Activated CD4-positive, CD25-positive, alpha-beta regulatory T cell treated with anti-CD3 and anti-CD28 coated beads, Interleukin-2, amount 50 U/mL, for 72 hours (primary cell): ENCODE data around the gene MYBPC1.
"Not testable (repeated sequence)": the region's sequence is repeated elsewhere in the genome, so short reads cannot be mapped to it uniquely, and the experiment has no call there.

Experiments
- DNase-seq: peaks from one replicate; pipeline ENCODE4 v3.0.0; 2021

The MYBPC1 gene

DNA sequence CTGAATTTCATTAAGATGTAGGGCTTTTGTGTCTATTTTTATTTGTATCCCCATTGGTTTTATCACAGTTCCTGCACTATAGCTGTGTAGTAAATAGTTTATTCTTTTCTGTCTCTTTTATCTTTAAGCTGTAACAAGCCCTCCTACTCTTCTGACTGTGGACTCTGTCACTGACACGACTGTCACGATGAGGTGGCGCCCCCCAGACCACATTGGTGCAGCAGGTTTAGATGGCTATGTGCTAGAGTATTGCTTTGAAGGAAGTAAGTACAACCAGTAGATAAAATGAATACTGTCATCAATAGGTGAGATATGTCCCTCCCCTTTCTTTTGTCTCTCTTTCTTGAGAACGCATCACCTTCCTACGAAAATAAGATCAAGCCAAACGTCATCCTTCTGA, 68.5 kb downstream of the MYBPC1 start:
- DNase-seq = no peak

GRCh38 chr12:101664992-101665391, 70.2 kb downstream of the MYBPC1 start:
- DNase-seq = no peak

GRCh38 chr12:101666052-101666728, 71.4 kb downstream of the MYBPC1 start:
- DNase-seq = no peak

GRCh38 chr12:101667591-101667990, 72.8 kb downstream of the MYBPC1 start:
- no peak for DNase-seq

DNA sequence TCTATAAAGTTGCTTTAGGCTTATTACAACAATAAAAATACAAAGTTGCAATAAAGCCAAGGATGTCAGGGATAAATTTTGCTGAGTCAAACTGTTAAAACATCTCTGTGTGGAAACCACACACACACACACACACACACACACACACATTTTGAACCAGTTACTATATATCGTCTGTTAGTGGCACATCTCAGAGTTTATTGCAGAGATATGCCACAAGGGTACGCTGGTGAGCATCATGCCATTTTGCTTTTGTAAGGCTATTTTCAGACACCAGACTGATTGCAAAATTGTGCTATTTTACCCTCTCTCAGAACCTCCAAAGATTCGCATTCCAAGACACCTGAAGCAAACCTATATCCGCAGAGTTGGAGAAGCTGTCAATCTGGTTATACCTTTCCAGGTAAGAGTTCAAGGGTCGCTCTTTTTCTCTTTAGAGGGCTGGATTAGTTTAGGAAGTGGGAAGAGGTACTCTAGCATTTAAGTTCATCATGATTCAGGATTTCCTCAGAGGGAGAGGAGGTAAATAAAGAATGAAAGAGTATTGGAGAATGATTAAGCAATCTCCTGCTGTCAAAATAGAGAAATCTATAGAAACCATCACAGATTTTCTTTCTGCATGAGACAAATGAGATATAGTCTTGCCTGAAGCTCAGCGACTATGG, 75.4 kb downstream of the MYBPC1 start:
- DNase-seq = no peak

DNA sequence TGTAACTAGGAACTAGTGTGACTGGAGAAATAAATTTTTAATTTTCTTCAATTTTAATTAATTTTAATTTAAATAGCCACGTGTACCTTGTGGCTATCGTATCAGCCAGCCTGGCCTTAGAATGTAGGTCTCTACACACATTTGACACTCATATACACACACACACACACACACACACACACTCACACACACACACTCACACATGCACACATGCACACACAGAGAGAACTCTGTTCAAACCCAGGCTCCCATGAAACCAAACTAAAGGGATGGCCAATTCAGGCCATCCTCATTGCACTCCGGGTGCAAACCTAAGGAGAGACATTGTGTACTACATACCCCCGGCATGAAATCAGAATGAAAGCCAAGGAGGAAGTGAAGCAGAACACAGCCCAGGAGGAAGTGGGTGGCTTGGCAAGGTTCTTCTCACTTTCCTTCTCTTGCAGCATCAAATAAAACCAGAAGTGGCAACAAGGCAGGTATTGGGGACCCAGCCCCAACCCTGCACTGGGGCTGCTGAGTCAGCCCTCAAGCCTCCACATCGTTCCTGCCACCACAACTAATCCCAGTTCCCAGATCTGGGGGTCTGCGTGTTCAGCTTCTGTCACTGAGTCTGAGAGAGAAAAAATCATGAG, 76.5 kb downstream of the MYBPC1 start:
- no peak for DNase-seq

GRCh38 chr12:101671833-101672232, 77.1 kb downstream of the MYBPC1 start:
- DNase-seq = no peak

- no peak for DNase-seq
Measured at GRCh38 chr12:101675555-101675954, 80.8 kb downstream of the MYBPC1 start.

DNA sequence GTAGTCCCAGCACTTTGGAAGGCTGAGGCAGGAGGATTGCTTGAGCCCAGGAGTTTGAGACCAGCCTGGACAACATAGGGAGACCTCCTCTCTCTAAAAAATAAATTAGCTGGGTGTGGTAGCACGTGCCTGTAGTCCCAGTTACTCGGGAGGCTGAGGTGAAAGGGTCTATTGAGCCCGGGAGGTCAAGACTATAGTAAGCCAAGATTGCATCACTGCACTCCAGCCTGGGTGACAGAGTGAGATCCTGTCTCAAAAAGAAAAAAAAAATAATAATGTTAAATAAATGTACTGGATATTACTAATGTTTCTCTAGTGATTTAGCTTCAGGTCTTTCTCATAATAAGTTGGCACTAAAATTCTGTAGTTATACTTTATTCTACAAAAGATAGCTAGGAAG, 81.7 kb downstream of the MYBPC1 start:
- DNase-seq = not testable (repeated sequence)

DNA sequence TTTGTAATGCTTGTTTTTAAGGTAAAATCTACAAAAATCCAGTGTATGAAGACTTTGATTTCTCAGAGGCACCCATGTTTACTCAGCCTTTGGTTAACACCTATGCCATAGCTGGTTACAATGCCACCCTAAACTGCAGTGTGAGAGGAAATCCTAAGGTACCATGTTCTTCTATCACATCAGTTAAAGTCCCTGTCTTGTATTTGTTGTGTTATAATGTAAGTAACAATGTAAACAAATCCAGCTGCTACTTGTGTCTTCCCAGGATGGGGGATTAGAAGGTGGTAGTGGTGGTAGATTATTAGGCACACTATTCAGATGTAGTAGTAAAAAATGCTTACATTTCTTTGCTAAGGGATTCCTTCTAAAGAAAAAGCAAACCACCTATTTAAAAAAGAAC, 83.3 kb downstream of the MYBPC1 start:
- no peak for DNase-seq

DNA sequence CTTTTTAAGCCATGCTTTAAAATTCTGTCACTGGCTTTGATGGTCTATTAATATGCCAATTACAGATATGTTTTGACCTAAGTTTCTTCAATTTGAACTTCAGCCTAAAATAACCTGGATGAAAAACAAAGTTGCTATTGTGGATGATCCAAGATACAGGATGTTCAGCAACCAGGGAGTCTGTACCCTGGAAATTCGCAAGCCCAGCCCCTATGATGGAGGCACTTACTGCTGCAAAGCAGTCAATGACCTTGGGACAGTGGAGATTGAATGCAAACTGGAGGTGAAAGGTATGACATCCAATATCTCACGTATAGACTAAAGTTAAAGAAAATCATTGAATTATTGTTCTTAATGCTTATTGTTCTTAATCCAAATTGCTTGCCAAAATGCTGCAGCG, 85.5 kb downstream of the MYBPC1 start:
- no peak for DNase-seq

DNA sequence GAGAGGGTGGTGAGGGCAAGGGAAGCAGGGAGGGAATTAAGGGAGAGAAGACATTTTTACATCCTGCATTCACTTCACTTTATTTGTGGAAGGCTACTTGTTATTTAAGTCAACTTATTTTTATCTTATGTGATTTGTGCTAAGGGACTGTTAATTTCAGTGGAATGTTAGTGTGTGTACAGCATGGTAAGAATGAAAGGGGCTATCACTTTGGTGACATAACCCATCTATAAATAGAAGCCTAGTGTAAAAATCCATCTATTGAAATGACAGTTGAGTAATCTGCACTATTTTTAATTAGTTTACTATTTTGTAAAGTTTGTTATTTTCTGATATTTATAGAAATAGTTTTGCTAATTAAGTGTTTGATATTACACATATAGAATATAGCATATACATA, 85.9 kb downstream of the MYBPC1 start:
- no peak for DNase-seq

GRCh38 chr12:101681627-101682026, 86.9 kb downstream of the MYBPC1 start:
- DNase-seq = not testable (repeated sequence)

- DNase-seq = no peak
Measured at GRCh38 chr12:101685092-101685491, 90.3 kb downstream of the MYBPC1 start.

GRCh38 chr12:101686176-101686575, 91.4 kb downstream of the MYBPC1 start:
- DNase-seq = no peak

DNA sequence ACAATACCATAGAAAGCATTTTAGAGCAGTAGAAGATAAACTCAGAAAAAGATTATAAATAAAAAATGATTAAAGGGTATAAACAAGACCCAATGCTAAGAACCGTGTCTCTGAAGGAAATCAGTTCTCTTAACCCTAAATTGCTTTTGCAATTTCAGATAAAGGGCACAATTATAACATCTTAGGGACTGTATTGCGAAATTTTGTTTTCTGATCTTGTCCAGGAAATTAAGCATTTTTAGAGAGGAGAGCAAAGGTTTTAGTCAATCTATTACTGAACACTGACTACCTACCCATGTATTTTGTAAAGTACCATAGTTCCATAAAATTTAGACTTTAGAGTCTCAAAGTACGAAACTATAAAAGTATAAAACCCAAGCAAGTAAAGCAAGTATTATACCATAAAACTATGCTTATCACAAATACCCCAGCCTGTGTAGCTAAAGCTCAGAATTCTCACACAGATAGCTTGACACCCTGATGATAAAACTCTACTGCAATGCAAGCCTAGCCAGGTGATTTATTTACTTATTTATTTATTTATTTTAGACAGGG, 95.8 kb downstream of the MYBPC1 start:
- no peak for DNase-seq

DNA sequence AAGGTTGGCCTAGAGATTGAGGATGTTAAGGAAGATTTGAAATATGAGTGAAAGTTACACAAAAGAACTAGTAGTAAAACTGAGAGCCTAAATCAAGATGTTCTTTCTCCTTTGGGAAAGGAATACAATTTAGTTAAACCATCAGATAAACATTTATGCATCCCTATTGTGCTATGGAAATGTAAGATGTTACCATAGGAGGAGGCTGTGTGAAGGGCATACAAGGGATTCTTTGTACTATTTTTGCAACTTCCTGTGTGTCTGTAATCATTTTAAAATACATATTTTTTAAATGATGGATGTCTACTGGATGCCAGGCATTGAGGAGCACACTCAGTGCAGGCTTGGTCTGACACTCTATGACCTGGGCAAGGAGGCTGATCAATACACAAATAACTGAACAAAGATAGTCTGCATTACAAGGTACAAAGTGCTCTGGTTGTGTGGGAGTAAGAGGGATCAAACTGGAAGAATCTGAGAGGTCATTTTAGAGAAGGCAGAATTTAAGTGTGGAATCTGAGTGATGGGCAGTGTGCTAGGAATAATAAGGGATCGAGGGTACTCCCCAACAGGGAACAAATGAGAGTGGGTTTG, 96.8 kb downstream of the MYBPC1 start:
- DNase-seq = no peak

DNA sequence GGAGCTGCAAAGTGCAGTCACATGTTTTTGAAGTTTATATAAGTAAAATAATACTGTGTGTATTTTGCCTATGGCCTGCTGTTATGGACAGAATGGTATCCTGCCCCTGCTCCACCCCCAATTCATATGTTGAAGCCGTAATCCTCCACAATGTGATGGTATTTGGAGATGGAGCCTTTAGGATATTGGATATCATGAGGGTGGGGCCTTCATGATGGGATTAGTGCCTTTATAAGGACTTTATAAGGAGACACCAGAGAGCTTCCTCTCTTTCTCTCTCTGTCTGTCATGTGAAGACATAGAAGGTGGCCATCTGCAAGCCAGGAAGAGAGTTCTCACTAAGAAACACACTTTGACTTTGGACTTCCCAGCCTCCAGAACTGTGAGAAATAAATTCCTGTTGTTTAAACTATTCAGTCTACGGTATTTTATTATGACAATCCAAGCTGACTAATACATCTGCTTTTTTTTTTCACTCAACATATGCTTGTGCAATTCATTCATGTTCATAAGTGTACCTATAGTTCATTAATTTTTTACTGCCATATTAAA, 99.6 kb downstream of the MYBPC1 start:
- no peak for DNase-seq

DNA sequence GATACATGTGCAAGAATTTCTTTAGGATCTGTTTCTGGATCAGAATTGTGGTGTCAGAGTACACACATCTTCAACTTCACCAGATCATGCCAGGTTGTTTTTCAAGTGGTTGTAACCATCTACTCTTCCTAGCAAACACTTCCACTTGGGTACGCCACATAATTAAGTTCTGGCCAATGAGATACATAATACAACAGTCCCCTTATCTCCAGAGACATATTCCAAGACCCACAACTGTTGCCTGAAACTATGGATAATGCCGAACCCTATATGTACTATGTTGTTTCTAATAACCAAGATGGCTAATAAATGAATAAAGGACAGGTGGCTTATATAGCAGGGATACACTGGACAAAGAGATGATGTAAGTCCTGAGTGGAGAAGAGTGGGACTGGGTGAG, 100.2 kb downstream of the MYBPC1 start:
- DNase-seq = no peak

GRCh38 chr12:101695706-101696105, 100.9 kb downstream of the MYBPC1 start:
- no peak for DNase-seq

GRCh38 chr12:101696251-101697196, 101.8 kb downstream of the MYBPC1 start:
- DNase-seq = no peak
